ENCODE data around the gene GPR87.

DNA sequence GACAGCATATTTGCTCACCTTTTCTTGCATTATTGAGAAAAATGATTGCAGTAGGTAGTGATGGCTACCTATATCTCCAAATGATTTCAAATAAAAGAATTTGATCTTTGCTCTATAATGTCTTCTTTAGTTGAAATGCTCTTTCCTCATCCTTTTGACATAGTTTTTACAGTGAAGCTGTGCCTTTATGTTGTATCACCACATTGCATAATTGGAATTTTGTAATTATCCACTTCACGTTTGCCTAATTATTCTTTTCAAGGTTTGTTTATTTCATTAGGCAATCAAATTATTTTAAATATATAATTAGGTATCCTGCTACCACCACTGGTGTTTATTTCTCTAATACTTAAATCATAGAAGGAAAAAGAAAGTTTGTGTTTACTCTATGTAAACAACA is 34.0 kb upstream of the GPR87 start:
- TF ChIP-seq NR1H2 (CRISPR knock-in tag; IDR thresholded peaks at IDR 0.05) = no peak
- TF ChIP-seq, protein P1, sequence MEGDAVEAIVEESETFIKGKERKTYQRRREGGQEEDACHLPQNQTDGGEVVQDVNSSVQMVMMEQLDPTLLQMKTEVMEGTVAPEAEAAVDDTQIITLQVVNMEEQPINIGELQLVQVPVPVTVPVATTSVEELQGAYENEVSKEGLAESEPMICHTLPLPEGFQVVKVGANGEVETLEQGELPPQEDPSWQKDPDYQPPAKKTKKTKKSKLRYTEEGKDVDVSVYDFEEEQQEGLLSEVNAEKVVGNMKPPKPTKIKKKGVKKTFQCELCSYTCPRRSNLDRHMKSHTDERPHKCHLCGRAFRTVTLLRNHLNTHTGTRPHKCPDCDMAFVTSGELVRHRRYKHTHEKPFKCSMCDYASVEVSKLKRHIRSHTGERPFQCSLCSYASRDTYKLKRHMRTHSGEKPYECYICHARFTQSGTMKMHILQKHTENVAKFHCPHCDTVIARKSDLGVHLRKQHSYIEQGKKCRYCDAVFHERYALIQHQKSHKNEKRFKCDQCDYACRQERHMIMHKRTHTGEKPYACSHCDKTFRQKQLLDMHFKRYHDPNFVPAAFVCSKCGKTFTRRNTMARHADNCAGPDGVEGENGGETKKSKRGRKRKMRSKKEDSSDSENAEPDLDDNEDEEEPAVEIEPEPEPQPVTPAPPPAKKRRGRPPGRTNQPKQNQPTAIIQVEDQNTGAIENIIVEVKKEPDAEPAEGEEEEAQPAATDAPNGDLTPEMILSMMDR (IDR thresholded peaks at IDR 0.05) = no peak
- TF ChIP-seq, protein P2, sequence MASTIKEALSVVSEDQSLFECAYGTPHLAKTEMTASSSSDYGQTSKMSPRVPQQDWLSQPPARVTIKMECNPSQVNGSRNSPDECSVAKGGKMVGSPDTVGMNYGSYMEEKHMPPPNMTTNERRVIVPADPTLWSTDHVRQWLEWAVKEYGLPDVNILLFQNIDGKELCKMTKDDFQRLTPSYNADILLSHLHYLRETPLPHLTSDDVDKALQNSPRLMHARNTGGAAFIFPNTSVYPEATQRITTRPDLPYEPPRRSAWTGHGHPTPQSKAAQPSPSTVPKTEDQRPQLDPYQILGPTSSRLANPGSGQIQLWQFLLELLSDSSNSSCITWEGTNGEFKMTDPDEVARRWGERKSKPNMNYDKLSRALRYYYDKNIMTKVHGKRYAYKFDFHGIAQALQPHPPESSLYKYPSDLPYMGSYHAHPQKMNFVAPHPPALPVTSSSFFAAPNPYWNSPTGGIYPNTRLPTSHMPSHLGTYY (CRISPR knock-in tag; IDR thresholded peaks at IDR 0.05) = no peak
- TF ChIP-seq, protein P3, sequence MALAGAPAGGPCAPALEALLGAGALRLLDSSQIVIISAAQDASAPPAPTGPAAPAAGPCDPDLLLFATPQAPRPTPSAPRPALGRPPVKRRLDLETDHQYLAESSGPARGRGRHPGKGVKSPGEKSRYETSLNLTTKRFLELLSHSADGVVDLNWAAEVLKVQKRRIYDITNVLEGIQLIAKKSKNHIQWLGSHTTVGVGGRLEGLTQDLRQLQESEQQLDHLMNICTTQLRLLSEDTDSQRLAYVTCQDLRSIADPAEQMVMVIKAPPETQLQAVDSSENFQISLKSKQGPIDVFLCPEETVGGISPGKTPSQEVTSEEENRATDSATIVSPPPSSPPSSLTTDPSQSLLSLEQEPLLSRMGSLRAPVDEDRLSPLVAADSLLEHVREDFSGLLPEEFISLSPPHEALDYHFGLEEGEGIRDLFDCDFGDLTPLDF (CRISPR knock-in tag; IDR thresholded peaks at IDR 0.05) = no peak
